Mammary epithelial cell (primary cell): ENCODE results near the gene GTF2F1.

Experiments
- CTCF ChIP-seq, 2 donors: IDR thresholded peaks in 1 of 2; conservative IDR thresholded peaks in 1 of 2; 2 replicates each; pipeline ENCODE4 v1.5.1; 2011 to 2012; ENCODE audit warnings: inconsistent platforms in 2 of 2, low read length in 2 of 2, mild to moderate bottlenecking in 2 of 2, control low read depth in 1 of 2, low read depth in 1 of 2; ENCODE audit not compliant: insufficient read depth in 1 of 2; ENCODE audit errors: extremely low read depth in 1 of 2
- EZH2 ChIP-seq: IDR thresholded peaks from 2 replicates; pipeline ENCODE4 v1.6.1; 2012; ENCODE audit warnings: low read length, inconsistent platforms, borderline replicate concordance

GRCh38 chr19:6354098-6354674, 38.8 kb downstream of the GTF2F1 start:
- TF ChIP-seq EZH2 (no peak), CTCF (conservative IDR thresholded peaks at IDR 0.05 in 1 of 2, IDR thresholded peaks at IDR 0.05 in 1 of 2; ENCODE audit: extremely low read depth in 1 of 2, insufficient read depth in 1 of 2, low read depth in 1 of 2, low read length in 2 of 2) (peak; percentile 28 to 53)
